Activated B cell treated with CpG ODN at 0.5 μM for 24 hours (primary cell): Measurements from ENCODE around the gene CERCAM. TPM values are rescaled to one million over a fixed set of nuclear protein-coding genes. Genes with fewer than 3 reads are reported as not detected.
A peak's percentile ranks its signal among the peaks of the same experiment; 100 is the strongest.

ENCODE experiments used
- ATAC-seq: fragments of 200-7000 bp; cut with Tn5 transposase; one replicate; pipeline ENCODE4 v1.10.0; 2021; ENCODE audit warnings: low read depth, mild to moderate bottlenecking, moderate library complexity
- CTCF ChIA-PET: fragments of 350-600 bp; sonication (Branson Sonifier 250); formaldehyde crosslinking; loops from one replicate; lab custom pipeline; 2021; ENCODE audit warnings: antibody characterized with exemption; lab: Charles Lee
- POLR2A ChIA-PET: fragments of 350-600 bp; sonication (Branson Sonifier 250); formaldehyde crosslinking; loops from one replicate; lab custom pipeline; 2021; ENCODE audit warnings: antibody characterized with exemption; lab: Charles Lee
- DNase-seq: peaks from one replicate; pipeline ENCODE4 v3.0.0; 2022
- H3K27ac Mint-ChIP-seq: one replicate; pipeline ENCODE4 v1.8.0; 2020; ENCODE audit warnings: mixed read lengths
- H3K27me3 Mint-ChIP-seq: one replicate; pipeline ENCODE4 v1.8.0; 2021; ENCODE audit warnings: mixed read lengths
- H3K36me3 Mint-ChIP-seq: one replicate; pipeline ENCODE4 v1.8.0; 2021; ENCODE audit warnings: low read depth, mixed read lengths
- H3K4me1 Mint-ChIP-seq: one replicate; pipeline ENCODE4 v1.8.0; 2021; ENCODE audit warnings: mixed read lengths
- H3K4me3 Mint-ChIP-seq: one replicate; pipeline ENCODE4 v1.8.0; 2020; ENCODE audit warnings: mild to moderate bottlenecking, mixed read lengths
- H3K9me3 Mint-ChIP-seq: one replicate; pipeline ENCODE4 v1.8.0; 2020; ENCODE audit warnings: mixed read lengths
- CTCF ChIP-seq: fragments of 200-600 bp; IDR thresholded peaks from one replicate; pipeline ENCODE4 v1.8.0; 2022; ENCODE audit warnings: antibody characterized with exemption, mild to moderate bottlenecking
- intact Hi-C: fragments of 100-400 bp; cut with micrococcal nuclease; formaldehyde crosslinking; loops from one replicate; pipeline ENCODE4 v1.15.1; 2024
- total RNA-seq: library from RNA; stranded (reverse); gene quantifications from 2 replicates; pipeline ENCODE4 v1.2.3, GENCODE V29; 2022

CERCAM gene
- total RNA-seq, 1 donor from 2014 or later: 1.7 TPM

- peaks cover 2% of the 10 kb centered on the region for H3K4me1 Mint-ChIP-seq
- peaks cover 35% of the 10 kb centered on the region for H3K27me3 Mint-ChIP-seq
- no peak for TF ChIP-seq CTCF
- no peak overlapping the region for H3K27ac Mint-ChIP-seq
- H3K9me3 Mint-ChIP-seq: no peaks in the 10 kb centered on the region
- intact Hi-C loops: loop anchor here (5.0 kb wide), 1 partner anchor 117 kb away; no protein-coding TSS in a partner anchor
- no peaks in the 10 kb centered on the region for H3K36me3 Mint-ChIP-seq
- DNase-seq: no peak
- no peak for ATAC-seq
- ChIA-PET CTCF (no interaction called here), POLR2A (interaction anchor here (0.6 kb wide), 1 partner anchor 16 kb away, joined by 3 read pairs; no protein-coding TSS in a partner anchor)
- H3K4me3 Mint-ChIP-seq: no peak overlapping the region
These were observed 6.2 kb upstream of the CERCAM start for GRCh38 chr9:128414461-128414860.

GRCh38 chr9:128415281-128415680 lies 5.4 kb upstream of the CERCAM start:
- ATAC-seq (no peak), DNase-seq (no peak)
- POLR2A ChIA-PET: no interaction called here
- Mint-ChIP-seq H3K4me1 (peaks cover 8% of the 10 kb centered on the region), H3K27me3 (peaks cover 31% of the 10 kb centered on the region), H3K4me3 (no peak overlapping the region), H3K9me3 (no peaks in the 10 kb centered on the region), H3K36me3 (no peaks in the 10 kb centered on the region), H3K27ac (no peak overlapping the region)
- CTCF ChIA-PET: no interaction called here
- TF ChIP-seq CTCF: no peak
- intact Hi-C loops: no loop called here

- intact Hi-C loops: no loop called here
- peaks cover 8% of the 10 kb centered on the region for H3K4me1 Mint-ChIP-seq
- DNase-seq (no peak), ATAC-seq (no peak)
- CTCF ChIA-PET: no interaction called here
- H3K36me3 Mint-ChIP-seq: no peaks in the 10 kb centered on the region
- no peak overlapping the region for H3K4me3 Mint-ChIP-seq
- H3K9me3 Mint-ChIP-seq: no peaks in the 10 kb centered on the region
- no peak for TF ChIP-seq CTCF
- H3K27me3 Mint-ChIP-seq: peaks cover 30% of the 10 kb centered on the region
- no peak overlapping the region for H3K27ac Mint-ChIP-seq
- POLR2A ChIA-PET: interaction anchor here (0.6 kb wide), 1 partner anchor 532 kb away, joined by 6 read pairs; no protein-coding TSS in a partner anchor
These were observed 4.6 kb upstream of the CERCAM start for GRCh38 chr9:128416014-128416413.

GRCh38 chr9:128416432-128417019 lies 4.1 kb upstream of the CERCAM start:
- H3K4me3 Mint-ChIP-seq: no peak overlapping the region
- peaks cover 8% of the 10 kb centered on the region for H3K4me1 Mint-ChIP-seq
- DNase-seq: no peak
- ChIA-PET POLR2A (interaction anchor here (0.6 kb wide), 1 partner anchor 532 kb away, joined by 6 read pairs; no protein-coding TSS in a partner anchor), CTCF (no interaction called here)
- no peak for TF ChIP-seq CTCF
- H3K27ac Mint-ChIP-seq: no peak overlapping the region
- H3K27me3 Mint-ChIP-seq: peaks cover 30% of the 10 kb centered on the region
- no peaks in the 10 kb centered on the region for H3K36me3 Mint-ChIP-seq
- no peak for ATAC-seq
- intact Hi-C loops: no loop called here
- no peaks in the 10 kb centered on the region for H3K9me3 Mint-ChIP-seq

- no peak for DNase-seq
- intact Hi-C loops: no loop called here
- peak overlapping the region; percentile 75 for H3K4me3 Mint-ChIP-seq
- no peak overlapping the region for H3K27ac Mint-ChIP-seq
- TF ChIP-seq CTCF: no peak
- no peak for ATAC-seq
- no peaks in the 10 kb centered on the region for H3K9me3 Mint-ChIP-seq
- peaks cover 26% of the 10 kb centered on the region for H3K27me3 Mint-ChIP-seq
- H3K36me3 Mint-ChIP-seq: no peaks in the 10 kb centered on the region
- H3K4me1 Mint-ChIP-seq: peaks cover 8% of the 10 kb centered on the region
- ChIA-PET POLR2A (interaction anchor here (0.6 to 1.5 kb wide), 4 partner anchors 13 to 134 kb away, joined by 3 to 7 read pairs (median 4); partner anchors contain the start of gene ODF2), CTCF (interaction anchor here (0.6 to 2.5 kb wide), 7 partner anchors 8 to 125 kb away, joined by 3 to 20 read pairs (median 4); partner anchors contain the start of gene URM1)
These were observed 1.4 kb upstream of the CERCAM start for GRCh38 chr9:128419061-128419925.
